GM19099 (cell line): ENCODE results near the gene PCYT2.

Source experiments
- POLR2A ChIP-seq: IDR thresholded peaks from 3 replicates; pipeline ENCODE4 v1.6.1; 2011; ENCODE audit warnings: low read depth; ENCODE audit not compliant: insufficient read length; ENCODE audit errors: extremely low read depth

PCYT2 gene

DNA sequence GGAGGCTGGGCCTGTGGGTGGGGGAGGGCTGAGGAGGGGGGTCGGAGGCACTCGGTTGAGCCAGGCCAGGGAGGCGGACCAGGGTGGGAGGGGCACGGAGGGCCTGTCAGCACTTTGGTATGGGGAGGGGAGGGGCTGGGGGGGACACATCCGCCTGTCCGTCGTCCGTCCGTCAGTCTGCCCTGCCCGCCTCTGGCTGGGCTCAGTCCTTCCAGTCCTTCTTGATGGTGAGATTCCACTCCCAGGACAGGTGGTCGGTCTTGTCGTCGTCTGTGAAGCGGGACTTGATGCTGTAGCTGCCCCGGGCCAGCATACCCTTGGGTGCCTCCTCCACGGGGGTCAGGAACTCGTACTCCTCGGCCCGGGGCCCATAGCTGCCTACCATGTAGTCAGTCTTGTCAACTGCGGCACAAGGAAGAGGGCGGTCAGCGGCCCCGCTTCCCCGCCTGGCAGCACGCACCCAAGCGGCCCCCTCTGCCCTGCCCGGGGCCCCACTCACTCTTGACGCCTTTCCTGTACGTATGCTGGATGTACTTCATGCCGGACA lies 42.5 kb downstream of the PCYT2 start:
- TF ChIP-seq POLR2A = peak; percentile 5

DNA sequence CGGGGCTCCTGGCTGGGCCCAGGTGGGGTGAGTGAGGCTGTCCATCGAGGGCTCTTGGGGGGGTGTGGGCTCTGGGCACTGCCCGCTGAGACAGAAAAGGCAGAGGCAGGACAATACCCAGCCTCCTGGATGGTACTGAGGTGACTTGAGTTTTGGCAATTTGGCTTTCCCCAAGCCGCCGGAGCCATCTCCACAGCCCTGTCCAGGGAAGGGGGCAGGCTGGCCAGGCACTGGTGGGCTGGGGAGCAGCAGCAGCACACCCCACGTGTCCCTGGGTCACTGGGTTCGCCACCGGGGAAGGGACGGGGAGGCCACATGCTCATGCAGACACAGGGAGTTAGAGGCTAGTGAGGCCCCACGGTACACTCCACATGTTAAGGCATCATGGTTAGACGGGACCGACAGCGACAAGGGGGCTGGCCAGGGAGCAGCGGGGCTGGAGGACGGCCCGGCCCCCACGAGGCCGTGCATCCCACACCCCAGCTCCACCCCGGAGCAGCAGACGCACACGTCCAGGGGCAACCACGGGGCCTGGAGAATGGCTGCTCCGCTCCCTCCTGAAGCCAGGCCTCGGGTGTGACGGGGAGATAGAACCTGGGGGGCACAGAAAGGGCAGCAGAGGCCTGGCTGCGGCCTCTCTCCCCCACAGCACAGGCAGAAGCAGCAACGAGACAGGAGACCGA lies 43.1 kb downstream of the PCYT2 start:
- TF ChIP-seq POLR2A = peak; percentile 45

DNA sequence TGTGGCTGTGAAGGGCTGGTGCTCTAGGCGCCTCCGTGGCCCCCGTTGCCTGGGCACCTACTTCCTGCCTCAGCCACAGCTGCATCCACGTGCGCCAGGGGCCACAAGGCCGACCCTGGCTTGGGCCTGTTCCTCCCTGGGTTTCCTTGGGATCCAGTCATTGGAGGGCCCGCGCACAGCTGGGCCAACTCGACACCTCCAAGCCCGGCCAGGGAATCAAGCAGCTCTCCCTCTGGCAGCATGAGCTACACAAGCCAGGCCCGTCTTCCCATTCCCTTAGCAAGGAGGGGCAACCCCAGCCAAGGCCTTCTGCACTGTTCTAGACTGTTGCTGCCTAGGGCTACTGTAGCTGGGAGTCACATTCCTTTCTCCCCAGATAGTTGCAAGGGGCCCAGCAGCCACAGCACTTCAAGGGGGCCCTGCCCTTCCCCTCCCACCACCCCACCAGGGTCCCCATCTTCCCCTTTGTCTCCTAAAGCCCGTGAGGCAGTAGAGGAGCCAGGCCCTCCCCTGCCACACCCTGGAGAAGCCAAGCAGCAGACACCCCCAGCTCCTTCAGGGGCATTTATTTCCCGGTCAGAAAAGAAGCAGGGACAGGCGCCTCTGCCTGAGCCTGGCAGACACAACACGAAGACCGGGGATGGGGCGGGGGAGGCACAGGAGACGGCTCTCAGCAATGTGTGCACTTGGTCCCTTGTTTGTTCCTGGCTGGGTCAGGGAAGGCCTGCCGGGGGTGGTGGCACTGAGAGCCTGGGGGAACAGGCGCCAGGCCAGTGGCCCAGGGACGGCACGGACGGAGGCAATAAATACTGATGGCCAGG lies 43.8 kb downstream of the PCYT2 start:
- no peak for TF ChIP-seq POLR2A

DNA sequence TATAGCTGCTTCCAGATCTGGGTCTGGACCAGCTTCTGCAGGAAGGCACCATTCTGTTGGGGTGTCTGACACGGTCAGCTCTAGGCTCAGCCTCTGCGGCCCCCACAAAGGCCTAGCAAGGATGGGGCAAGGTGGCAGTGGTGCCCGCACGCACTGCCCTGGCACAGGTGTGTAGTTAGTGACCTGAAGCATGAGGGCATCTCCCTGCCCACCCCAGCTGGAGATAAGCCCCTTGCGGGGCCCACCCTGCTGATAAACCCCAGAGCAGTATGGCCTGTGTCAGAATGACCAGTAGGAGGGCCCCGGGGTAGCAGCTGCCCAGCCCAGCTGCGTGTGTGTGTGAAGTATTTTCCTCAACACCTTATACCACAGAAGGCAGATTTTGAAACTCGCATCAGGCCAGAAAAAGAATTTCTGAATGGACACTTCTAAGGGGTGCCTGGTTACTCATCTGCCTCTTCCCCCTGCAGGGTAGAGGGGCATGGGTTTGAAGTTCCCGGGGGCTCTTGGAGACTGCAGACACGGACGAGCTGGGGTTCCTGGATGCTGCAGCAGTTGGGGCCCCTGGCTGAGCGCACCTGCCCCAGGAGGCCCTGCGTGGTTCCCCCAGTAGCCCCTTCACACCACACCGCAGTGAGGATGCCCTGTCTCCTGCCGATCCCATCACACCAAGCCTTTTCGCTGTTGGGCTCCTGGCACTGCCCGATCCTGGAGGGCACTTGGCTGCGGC lies 44.6 kb downstream of the PCYT2 start:
- no peak for TF ChIP-seq POLR2A

DNA sequence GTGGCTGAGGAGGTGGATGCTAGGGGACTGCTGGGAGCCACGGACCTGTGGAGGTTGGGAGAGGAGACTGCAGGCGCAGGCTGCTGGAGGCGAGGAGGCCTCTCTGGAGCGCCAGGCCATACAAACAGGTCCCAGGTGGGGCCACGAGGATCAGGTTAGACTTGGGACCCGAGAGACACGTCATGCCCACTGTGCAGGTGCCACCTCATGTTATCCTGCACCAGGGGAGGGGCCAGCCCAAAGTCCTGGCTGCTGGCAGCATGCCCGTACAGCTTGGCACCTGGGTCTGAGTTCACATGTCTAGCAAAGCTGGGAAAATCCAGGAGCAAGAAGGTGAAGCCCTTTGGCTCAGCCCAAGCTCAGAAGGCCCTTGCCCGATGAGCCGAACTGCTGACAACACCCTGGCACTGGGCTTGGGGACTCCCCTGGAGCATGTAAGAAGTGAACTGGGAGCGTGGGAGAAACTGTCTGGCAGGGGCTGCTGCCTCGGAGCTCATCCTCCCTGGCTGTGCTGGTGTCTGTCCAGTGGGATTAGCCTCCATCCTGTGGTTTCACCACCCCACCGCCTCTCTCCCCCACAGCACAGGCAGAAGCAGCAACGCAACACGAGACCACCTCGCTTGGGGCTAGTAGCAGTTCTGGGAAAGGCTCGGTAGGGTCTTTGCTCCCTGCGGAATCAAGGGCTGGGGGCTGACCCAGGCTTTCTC lies 45.3 kb downstream of the PCYT2 start:
- TF ChIP-seq POLR2A = no peak

DNA sequence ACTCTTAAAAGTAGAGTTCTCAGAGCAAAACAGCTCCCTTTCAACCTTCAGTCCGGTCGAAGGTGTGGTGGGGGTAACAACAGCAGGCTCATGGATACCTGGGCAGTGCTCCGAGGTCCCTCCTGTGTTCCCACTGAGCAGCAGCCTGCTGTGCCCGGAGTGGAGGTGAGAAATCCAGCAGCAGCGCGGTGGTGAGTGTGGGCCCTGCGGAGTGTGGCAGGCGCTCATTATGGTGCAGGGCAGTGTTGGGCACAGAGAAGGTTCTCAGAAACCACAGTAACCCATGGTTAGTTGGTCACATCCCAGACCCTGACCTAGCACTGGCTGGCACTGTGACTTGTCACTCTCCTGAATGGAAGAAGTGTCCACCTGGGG lies 45.9 kb downstream of the PCYT2 start:
- TF ChIP-seq POLR2A = peak; percentile 22

DNA sequence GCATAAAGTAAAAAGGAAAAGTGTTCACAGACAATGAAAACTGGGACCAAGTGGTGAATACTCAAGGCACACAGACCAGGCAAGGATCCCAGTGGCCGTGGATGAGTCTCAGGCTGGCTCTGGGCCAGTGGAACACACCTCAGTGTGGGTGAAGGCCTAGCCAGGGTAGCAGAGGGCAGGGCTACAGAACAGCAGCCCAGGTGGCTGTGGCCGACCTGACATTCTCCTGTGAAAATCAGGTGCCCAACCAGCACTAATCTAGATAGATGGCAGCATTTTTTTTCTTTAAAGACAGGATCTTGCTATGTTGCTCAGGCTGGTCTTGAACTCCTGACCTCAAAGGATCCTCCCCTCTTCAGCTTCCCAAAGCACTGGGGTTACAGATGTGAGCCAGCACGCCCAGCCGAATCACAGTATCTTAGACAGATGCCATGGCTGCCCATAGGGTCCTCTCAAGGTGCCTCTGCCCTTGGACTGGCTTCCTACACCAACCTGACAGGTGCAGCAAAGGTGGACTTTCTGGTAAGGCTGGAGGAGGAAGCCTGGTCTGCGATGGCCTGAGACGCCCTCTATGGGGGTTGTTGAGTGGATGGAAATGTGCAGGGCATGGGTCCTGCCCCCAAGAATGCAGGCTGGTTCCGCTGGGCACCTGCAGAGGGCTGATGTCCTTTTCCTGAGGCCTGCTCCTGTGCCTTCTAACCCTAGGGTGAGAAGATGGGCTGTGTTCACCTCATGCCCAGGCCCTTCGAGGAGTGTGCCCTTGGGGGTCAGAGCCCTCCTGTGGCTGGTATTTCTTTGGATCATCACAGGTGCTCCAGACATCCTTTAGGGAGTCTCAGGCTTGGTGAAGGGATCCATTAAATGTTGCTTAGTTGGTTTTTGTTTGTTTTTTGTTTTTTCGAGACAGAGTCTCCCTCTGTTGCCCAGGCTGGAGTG lies 47.1 kb downstream of the PCYT2 start:
- no peak for TF ChIP-seq POLR2A

DNA sequence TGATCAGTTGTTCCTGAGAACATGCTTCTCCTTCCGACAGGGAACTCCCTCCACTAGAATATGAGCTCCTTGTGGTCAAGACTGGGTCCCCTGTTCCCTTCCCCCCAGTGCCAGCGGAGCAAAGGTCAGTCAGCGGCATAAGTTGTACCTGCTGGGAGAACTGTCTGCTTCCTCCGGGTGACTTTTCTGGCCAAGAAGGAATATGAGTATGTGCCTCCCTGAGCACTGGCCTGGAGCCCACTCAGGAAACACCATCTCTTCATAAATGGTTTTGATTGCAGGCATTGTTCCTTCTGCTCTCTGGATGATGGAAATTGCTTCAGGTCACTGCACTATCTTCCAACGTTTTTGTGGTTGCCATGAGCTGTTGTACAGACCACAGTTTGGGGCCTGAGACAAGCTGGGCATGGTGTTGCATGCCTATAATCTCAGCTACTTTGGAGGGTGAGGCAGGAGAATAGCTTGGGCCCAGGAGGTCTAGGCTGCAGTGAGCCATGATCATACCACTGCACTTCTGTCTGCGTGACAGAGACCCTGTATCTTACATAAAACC lies 48.0 kb downstream of the PCYT2 start:
- TF ChIP-seq POLR2A = no peak

DNA sequence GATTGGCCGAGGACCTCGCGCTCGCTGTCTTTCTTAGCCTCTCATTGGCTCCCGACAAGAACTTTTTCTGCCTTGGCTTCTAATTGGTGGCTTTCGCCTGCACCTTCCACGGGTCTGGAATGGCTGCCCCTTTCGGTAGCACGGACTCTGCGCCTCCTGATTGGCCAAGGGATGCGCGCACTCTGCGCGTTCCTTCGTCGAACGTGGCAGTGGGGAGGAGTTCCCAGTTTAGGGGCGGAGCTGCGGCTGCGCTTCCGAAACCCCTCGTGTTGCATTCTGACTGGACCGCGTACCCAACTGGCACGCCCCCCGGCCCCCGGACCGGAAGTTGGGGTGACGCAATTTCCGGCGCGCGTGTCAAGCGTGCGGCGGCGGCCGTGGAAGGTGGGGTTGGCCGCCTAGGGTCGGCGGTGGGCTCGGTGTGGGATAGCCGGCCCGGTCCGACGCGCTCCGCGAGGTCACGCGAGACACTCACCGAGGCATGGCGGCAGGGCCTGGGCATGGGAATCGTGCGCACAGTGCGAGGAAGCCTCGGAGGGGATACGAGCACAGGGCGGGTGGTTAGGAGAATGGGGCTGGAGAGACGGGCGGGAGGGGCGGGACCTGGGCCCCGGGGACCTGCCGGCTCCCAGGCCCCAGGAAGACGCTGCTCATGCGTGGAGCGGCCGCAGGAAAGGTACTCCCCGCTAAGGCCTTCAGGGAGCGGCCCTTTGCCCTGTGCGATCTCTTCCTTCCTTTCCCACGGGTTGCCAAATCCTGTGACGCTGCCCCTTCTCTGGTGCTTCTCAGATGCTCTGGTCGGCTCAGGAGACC lies 50.2 kb downstream of the PCYT2 start:
- TF ChIP-seq POLR2A = peak; percentile 93

DNA sequence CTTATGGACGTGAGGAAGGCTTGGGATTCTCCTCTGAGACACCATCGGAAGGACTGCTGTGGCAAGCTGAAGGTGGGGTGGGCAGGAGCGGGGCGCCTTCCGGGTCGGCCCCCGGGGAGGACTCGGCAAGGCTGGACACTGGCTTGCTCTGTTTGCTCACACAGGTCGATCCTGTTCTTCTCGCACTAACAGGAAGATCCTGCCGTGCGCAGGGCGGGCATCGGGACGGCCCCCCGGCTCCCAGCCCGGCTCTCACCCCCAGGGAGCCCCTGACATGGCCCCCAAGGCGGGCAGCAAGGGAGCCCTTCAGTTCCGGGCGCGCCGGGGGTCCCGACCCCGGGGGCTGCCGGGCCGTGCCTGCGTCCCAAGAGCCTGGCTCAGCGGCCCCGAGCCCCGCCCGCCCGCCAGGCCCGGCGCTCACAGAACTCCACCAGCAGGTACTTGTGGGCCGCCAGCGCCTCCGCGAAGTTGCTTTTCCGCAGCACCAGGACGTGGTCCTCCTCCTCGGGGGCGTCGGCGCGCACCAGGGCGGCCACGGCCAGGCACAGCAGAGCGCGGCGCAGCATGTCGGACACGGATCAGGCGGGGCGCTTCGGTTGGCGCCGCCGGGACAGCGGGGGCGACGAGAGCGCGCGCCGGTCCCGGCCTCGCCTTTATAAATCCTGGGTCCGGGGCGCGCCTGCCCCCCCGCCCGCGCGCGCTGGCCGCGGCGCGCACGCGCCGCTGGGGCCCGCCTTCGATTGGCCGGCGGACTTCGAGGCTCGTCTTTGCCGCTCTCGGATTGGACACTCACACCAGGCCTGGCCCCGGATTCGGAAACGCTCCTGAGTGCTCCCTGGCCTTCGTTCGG lies 51.1 kb downstream of the PCYT2 start, which contains the start of gene P4HB:
Gene P4HB, minus strand, starts transcription at position 630 of the 850 bp plus-strand sequence. Its CDS starts 64 bp downstream, at position 566.
- peak; percentile 97 for TF ChIP-seq POLR2A
